B cell (primary cell): ENCODE measurements around the gene DUOXA2. TPM values are rescaled to one million over a fixed set of nuclear protein-coding genes. Genes with fewer than 3 reads are reported as not detected.

Experiments
- ATAC-seq: fragments of 200-7000 bp; cut with Tn5 transposase; one replicate; pipeline ENCODE4 v1.10.0; 2021; ENCODE audit warnings: low read depth, mild to moderate bottlenecking, moderate number of reproducible peaks, moderate library complexity
- CTCF ChIA-PET: fragments of 350-600 bp; sonication (Branson Sonifier 250); formaldehyde crosslinking; loops from one replicate; lab custom pipeline; 2021; ENCODE audit warnings: antibody characterized with exemption, inconsistent platforms; lab: Charles Lee
- POLR2A ChIA-PET: fragments of 350-600 bp; sonication (Branson Sonifier 250); formaldehyde crosslinking; loops from one replicate; lab custom pipeline; 2021; ENCODE audit warnings: antibody characterized with exemption; lab: Charles Lee
- DNase-seq: peaks from one replicate; pipeline ENCODE4 v3.0.0; 2013
- H2AFZ ChIP-seq: 2 replicates; pipeline ENCODE4 v1.6.1; 2012; ENCODE audit warnings: mild to moderate bottlenecking, low read depth, low read length; ENCODE audit not compliant: insufficient read depth, poor library complexity, severe bottlenecking
- H3K27ac ChIP-seq, 2 donors: 1 replicate in 1 of 2; 2 replicates in 1 of 2; pipeline ENCODE4 v1.5.1; 2012 to 2013; ENCODE audit warnings: low read length in 2 of 2, mild to moderate bottlenecking in 2 of 2, moderate library complexity in 1 of 2
- H3K27me3 ChIP-seq, 4 experiments: fragments of 200-600 bp in 1 of 4; sonication (generic) in 1 of 4; replicated peaks in 1 of 4; 1 replicate in 2 of 4; 2 replicates in 2 of 4; pipeline versions ENCODE4 v1.6.1 to v1.7.0; 2013 to 2016; ENCODE audit warnings: low read length in 3 of 4, mild to moderate bottlenecking in 2 of 4, mixed read lengths in 1 of 4, moderate library complexity in 1 of 4; ENCODE audit not compliant: insufficient read depth in 4 of 4, control insufficient read depth in 3 of 4; ENCODE audit errors: control extremely low read depth in 1 of 4
- H3K36me3 ChIP-seq, 2 experiments: replicated peaks in 1 of 2; 1 replicate in 1 of 2; 2 replicates in 1 of 2; pipeline versions ENCODE4 v1.6.1 to v1.7.1; 2013; ENCODE audit warnings: low read length in 1 of 2; ENCODE audit not compliant: insufficient read depth in 2 of 2, control insufficient read depth in 1 of 2; ENCODE audit errors: control extremely low read depth in 1 of 2, extremely low read depth in 1 of 2
- H3K4me1 ChIP-seq, 2 donors: fragments of 200-600 bp in 1 of 2; sonication (generic) in 1 of 2; 1 replicate in 1 of 2; 2 replicates in 1 of 2; pipeline versions ENCODE4 v1.5.1 to v1.6.1; 2013 to 2017; ENCODE audit warnings: low read length in 2 of 2; ENCODE audit not compliant: control insufficient read depth in 2 of 2, insufficient read depth in 2 of 2
- H3K4me2 ChIP-seq: replicated peaks from 2 replicates; pipeline ENCODE3; 2012; ENCODE audit warnings: mild to moderate bottlenecking, low read depth, low read length; ENCODE audit not compliant: poor library complexity, severe bottlenecking
- H3K4me3 ChIP-seq, 5 experiments: fragments of 200-600 bp in 1 of 5; sonication (generic) in 1 of 5; 1 replicate in 3 of 5; 2 replicates in 2 of 5; pipeline versions ENCODE4 v1.5.1 to v1.7.0; 2011 to 2016; ENCODE audit warnings: low read length in 4 of 5, mild to moderate bottlenecking in 4 of 5, low read depth in 2 of 5, control low read depth in 1 of 5, moderate library complexity in 1 of 5; ENCODE audit not compliant: insufficient read depth in 1 of 5; ENCODE audit errors: control extremely low read depth in 1 of 5, extremely low read depth in 1 of 5
- H3K79me2 ChIP-seq: fragments of 200-600 bp; sonication (generic); one replicate; pipeline ENCODE4 v1.6.0; 2016; ENCODE audit warnings: low read length; ENCODE audit not compliant: control insufficient read depth, insufficient read depth
- H3K9ac ChIP-seq: fragments of 200-600 bp; sonication (generic); 2 replicates; pipeline ENCODE4 v1.6.1; 2017; ENCODE audit warnings: mild to moderate bottlenecking, low read length, moderate library complexity
- H3K9me3 ChIP-seq, 3 donors: one replicate each; pipeline versions ENCODE4 v1.6.1 to v1.7.1; 2013; ENCODE audit warnings: low read length in 2 of 3; ENCODE audit not compliant: control insufficient read depth in 2 of 3, insufficient read depth in 1 of 3; ENCODE audit errors: control extremely low read depth in 1 of 3
- H4K20me1 ChIP-seq: 2 replicates; pipeline ENCODE4 v1.6.0; 2012; ENCODE audit warnings: mild to moderate bottlenecking, low read length; ENCODE audit not compliant: insufficient read depth, control insufficient read depth, poor library complexity, severe bottlenecking
- H3K27ac Mint-ChIP-seq: one replicate; pipeline ENCODE4 v1.8.0; 2021; ENCODE audit warnings: mixed read lengths
- H3K27me3 Mint-ChIP-seq: one replicate; pipeline ENCODE4 v1.8.0; 2021; ENCODE audit warnings: mixed read lengths
- H3K4me1 Mint-ChIP-seq: one replicate; pipeline ENCODE4 v1.8.0; 2021; ENCODE audit warnings: mixed read lengths
- H3K4me3 Mint-ChIP-seq: one replicate; pipeline ENCODE4 v1.8.0; 2021; ENCODE audit warnings: mixed read lengths
- H3K9me3 Mint-ChIP-seq: one replicate; pipeline ENCODE4 v1.8.0; 2022; ENCODE audit warnings: mixed read lengths; ENCODE audit not compliant: insufficient read depth
- EZH2 ChIP-seq: IDR thresholded peaks from 2 replicates; pipeline ENCODE4 v1.6.1; 2012; ENCODE audit warnings: borderline replicate concordance, low read depth, mild to moderate bottlenecking, moderate library complexity, low read length; ENCODE audit not compliant: insufficient read depth, poor library complexity, severe bottlenecking
- WGBS: methylation state at CpG from one replicate; pipeline ENCODE4 v1.1.5; 2013; ENCODE audit warnings: missing lambda C conversion rate; ENCODE audit not compliant: insufficient coverage; 5-methylcytosine and 5-hydroxymethylcytosine counted together
- intact Hi-C: fragments of 100-400 bp; cut with micrococcal nuclease; formaldehyde crosslinking; loops from one replicate; pipeline ENCODE4 v1.10.0; 2022
- polyA plus RNA-seq: library from polyadenylated mRNA; depleted of rRNA; stranded (reverse); fragments of >200 nt; gene quantifications from 2 replicates; pipeline ENCODE4 v1.2.3, GENCODE V29; 2012
- total RNA-seq, 2 donors: library from RNA; stranded (reverse); fragments of 120-200 nt in 1 of 2; gene quantifications; 1 replicate in 1 of 2; 2 replicates in 1 of 2; pipeline versions ENCODE4 v1.2.3 to v1.2.4, GENCODE V29; 2013 to 2022
- TF ChIP-seq, protein P1 (sequence below): fragments of 200-600 bp; IDR thresholded peaks from one replicate; pipeline ENCODE4 v1.8.0; 2022; ENCODE audit warnings: antibody characterized with exemption, mild to moderate bottlenecking

DUOXA2 gene
- total and polyA plus RNA-seq, 2 donors (not counting 1 experiment from before 2014, with no cell fraction given) = not detected

DNA sequence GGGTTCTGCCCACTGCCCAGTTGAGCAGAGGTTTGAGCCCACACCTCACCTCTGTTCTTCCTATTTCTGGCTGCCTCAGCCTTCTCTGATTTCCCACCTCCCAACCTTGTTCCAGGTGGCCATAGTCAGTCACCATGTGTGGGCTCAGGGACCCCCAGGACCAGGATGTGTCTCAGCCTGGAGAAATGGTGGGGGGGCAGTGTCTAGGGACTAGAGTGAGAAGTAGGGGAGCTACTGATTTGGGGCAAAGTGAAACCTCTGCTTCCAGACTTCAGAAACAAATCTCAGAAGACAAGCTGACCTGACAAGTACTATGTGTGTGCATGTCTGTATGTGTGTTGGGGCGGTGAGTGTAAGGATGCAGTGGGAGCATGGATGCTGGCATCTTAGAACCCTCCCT lies 50.8 kb downstream of the DUOXA2 start:
- WGBS = no CpG with 5 or more reads among the region's 1 CpG
- DNase-seq (no peak), ATAC-seq (no peak)
- Histone ChIP-seq H3K9ac (no peak overlapping the region), H3K79me2 (peaks cover 44% of the 10 kb centered on the region), H3K27me3 (no peaks in the 10 kb centered on the region), H3K36me3 (no peaks in the 10 kb centered on the region), H3K4me3 (no peak overlapping the region), H3K27ac (no peak overlapping the region), H2AFZ (no peak overlapping the region), H4K20me1 (peaks cover 17% of the 10 kb centered on the region), H3K4me2 (no peak overlapping the region), H3K9me3 (no peaks in the 10 kb centered on the region), H3K4me1 (peaks cover 12 to 44% of the 10 kb centered on the region in 2 donors)
- ChIA-PET CTCF (interaction anchor here (1.2 to 8.5 kb wide), 10 partner anchors 10 to 294 kb away, joined by 3 to 128 read pairs (median 10); a partner anchor contains a TSS), POLR2A (interaction anchor here (0.7 to 1.3 kb wide), 3 partner anchors 23 to 36 kb away, joined by 3 to 4 read pairs (median 3); partner anchors contain the start of gene SHF)
- H3K4me3 Mint-ChIP-seq = peak overlapping the region; percentile 78
- TF ChIP-seq EZH2 = no peak
- TF ChIP-seq, protein P1, sequence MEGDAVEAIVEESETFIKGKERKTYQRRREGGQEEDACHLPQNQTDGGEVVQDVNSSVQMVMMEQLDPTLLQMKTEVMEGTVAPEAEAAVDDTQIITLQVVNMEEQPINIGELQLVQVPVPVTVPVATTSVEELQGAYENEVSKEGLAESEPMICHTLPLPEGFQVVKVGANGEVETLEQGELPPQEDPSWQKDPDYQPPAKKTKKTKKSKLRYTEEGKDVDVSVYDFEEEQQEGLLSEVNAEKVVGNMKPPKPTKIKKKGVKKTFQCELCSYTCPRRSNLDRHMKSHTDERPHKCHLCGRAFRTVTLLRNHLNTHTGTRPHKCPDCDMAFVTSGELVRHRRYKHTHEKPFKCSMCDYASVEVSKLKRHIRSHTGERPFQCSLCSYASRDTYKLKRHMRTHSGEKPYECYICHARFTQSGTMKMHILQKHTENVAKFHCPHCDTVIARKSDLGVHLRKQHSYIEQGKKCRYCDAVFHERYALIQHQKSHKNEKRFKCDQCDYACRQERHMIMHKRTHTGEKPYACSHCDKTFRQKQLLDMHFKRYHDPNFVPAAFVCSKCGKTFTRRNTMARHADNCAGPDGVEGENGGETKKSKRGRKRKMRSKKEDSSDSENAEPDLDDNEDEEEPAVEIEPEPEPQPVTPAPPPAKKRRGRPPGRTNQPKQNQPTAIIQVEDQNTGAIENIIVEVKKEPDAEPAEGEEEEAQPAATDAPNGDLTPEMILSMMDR = no peak
- peaks cover 29% of the 10 kb centered on the region for H3K4me1 Mint-ChIP-seq
- intact Hi-C loops = no loop called here
- no peaks in the 10 kb centered on the region for H3K27me3 Mint-ChIP-seq
- no peaks in the 10 kb centered on the region for H3K9me3 Mint-ChIP-seq
- peak overlapping the region; percentile 74 for H3K27ac Mint-ChIP-seq

DNA sequence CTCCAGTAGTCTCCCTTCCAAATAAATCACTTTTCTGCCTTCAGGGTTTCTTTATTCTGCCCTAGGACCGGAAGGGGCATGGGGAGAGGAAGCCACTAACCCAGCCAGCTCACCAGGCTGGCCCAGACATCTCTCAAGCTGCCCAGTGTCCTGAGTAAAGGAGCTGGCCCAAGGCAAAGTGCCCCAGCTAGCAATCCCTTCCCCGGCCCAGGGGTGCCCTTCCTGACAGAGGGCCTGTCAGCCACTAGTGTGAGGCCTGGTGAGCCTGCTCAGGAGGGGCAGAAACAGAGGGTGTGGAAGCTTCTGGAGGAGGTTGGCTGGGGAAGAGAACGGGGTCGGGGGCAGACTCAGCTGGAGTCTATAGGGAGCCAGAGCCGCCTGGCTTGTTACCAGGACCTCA lies 51.4 kb downstream of the DUOXA2 start:
- Histone ChIP-seq H3K4me2 (peak overlapping the region; percentile 98), H3K9ac (no peak overlapping the region), H3K4me3 (no peak overlapping the region), H3K79me2 (peaks cover 44% of the 10 kb centered on the region), H3K27me3 (no peaks in the 10 kb centered on the region), H3K9me3 (no peaks in the 10 kb centered on the region), H2AFZ (no peak overlapping the region), H3K27ac (peak overlapping the region in 1 of 2 donors; percentile 96), H3K4me1 (peaks cover 12 to 46% of the 10 kb centered on the region in 2 donors), H4K20me1 (peaks cover 17% of the 10 kb centered on the region), H3K36me3 (no peaks in the 10 kb centered on the region)
- POLR2A ChIA-PET = no interaction called here
- H3K4me1 Mint-ChIP-seq = peaks cover 31% of the 10 kb centered on the region
- H3K27ac Mint-ChIP-seq = peak overlapping the region; percentile 91
- H3K4me3 Mint-ChIP-seq = peak overlapping the region; percentile 78
- no peak for DNase-seq
- CTCF ChIA-PET = interaction anchor here (1.3 to 8.5 kb wide), 5 partner anchors 14 to 235 kb away, joined by 4 to 128 read pairs (median 24); a partner anchor contains a TSS
- intact Hi-C loops = no loop called here
- no peaks in the 10 kb centered on the region for H3K9me3 Mint-ChIP-seq
- 100% methylated on average over 3 of the region's 5 CpGs for WGBS
- no peak for ATAC-seq
- TF ChIP-seq, protein P1 = no peak
- no peak for TF ChIP-seq EZH2
- no peaks in the 10 kb centered on the region for H3K27me3 Mint-ChIP-seq
